ENCODE results near the gene URB1. TPM values are rescaled to one million over a fixed set of nuclear protein-coding genes. Genes with fewer than 3 reads are reported as not detected.
"Not testable (repeated sequence)": the region's sequence is repeated elsewhere in the genome, so short reads cannot be mapped to it uniquely, and the experiment has no call there.

URB1 gene
- polyA plus RNA-seq, 4 donors = 10.2 to 13.8 (median 11.8) TPM

GRCh38 chr21:32300117-32300681, 92.6 kb downstream of the URB1 start:
- DNase-seq (ENCODE audit: low read depth in 4 of 4, low spot score in 3 of 4) = no peak

- no peak for DNase-seq (ENCODE audit: low read depth in 4 of 4, low spot score in 3 of 4)
Observed at GRCh38 chr21:32299695-32300094, 93.1 kb downstream of the URB1 start.

GRCh38 chr21:32298658-32299081, 94.1 kb downstream of the URB1 start, which contains the start of gene MRAP:
Gene MRAP, plus strand, starts transcription at chr21:32298855. Its CDS starts 117 bp downstream, at chr21:32298972.
- no peak for DNase-seq (ENCODE audit: low read depth in 4 of 4, low spot score in 3 of 4)

- no peak for DNase-seq (ENCODE audit: low read depth in 4 of 4, low spot score in 3 of 4)
Observed at GRCh38 chr21:32298148-32298559, 94.7 kb downstream of the URB1 start.

GRCh38 chr21:32297449-32297848, 95.4 kb downstream of the URB1 start:
- DNase-seq (ENCODE audit: low read depth in 4 of 4, low spot score in 3 of 4) = no peak

- DNase-seq (ENCODE audit: low read depth in 4 of 4, low spot score in 3 of 4) = no peak
Observed at GRCh38 chr21:32285476-32285875, 107.3 kb downstream of the URB1 start.

- no peak for DNase-seq (ENCODE audit: low read depth in 4 of 4, low spot score in 3 of 4)
Observed at GRCh38 chr21:32282992-32283391, 109.8 kb downstream of the URB1 start.

GRCh38 chr21:32281531-32281930, 111.3 kb downstream of the URB1 start:
- no peak for DNase-seq (ENCODE audit: low read depth in 4 of 4, low spot score in 3 of 4)

GRCh38 chr21:32279377-32279680, 113.5 kb downstream of the URB1 start:
- DNase-seq (ENCODE audit: low read depth in 4 of 4, low spot score in 3 of 4) = no peak

GRCh38 chr21:32278518-32279376, 114.1 kb downstream of the URB1 start, which contains the start of gene MIS18A:
Gene MIS18A, minus strand, starts transcription at chr21:32279049. Its CDS starts 35 bp downstream, at chr21:32279014.
- peak; percentile 83 to 91 (median 90) for DNase-seq (ENCODE audit: low read depth in 4 of 4, low spot score in 3 of 4)

GRCh38 chr21:32278103-32278502, 114.7 kb downstream of the URB1 start:
- DNase-seq (ENCODE audit: low read depth in 4 of 4, low spot score in 3 of 4) = no peak

- no peak for DNase-seq (ENCODE audit: low read depth in 4 of 4, low spot score in 3 of 4)
Observed at GRCh38 chr21:32276671-32277070, 116.1 kb downstream of the URB1 start.

- DNase-seq (ENCODE audit: low read depth in 4 of 4, low spot score in 3 of 4) = no peak
Observed at GRCh38 chr21:32270748-32271147, 122.1 kb downstream of the URB1 start.

GRCh38 chr21:32265321-32265720, 127.5 kb downstream of the URB1 start:
- not testable (repeated sequence) for DNase-seq (ENCODE audit: low read depth in 4 of 4, low spot score in 3 of 4)

- DNase-seq (ENCODE audit: low read depth in 4 of 4, low spot score in 3 of 4) = no peak
Observed at GRCh38 chr21:32261929-32262328, 130.9 kb downstream of the URB1 start.

Other genes with a start within 250 kb of the URB1 start
- gene MIS18A, start 114.0 kb downstream of the URB1 start, polyA plus RNA-seq (ENCODE audit: insufficient read length in 4 of 4) = 10 to 100 TPM; 17.3 to 28.0 (median 26.5) TPM
- gene MRAP, start 94.2 kb downstream of the URB1 start, polyA plus RNA-seq (ENCODE audit: insufficient read length in 4 of 4) = under 1 TPM in 1 of 4 donors, not detected in 3; 0.35 TPM
- gene EVA1C, start 19.7 kb upstream of the URB1 start, polyA plus RNA-seq (ENCODE audit: insufficient read length in 4 of 4) = 1 to 10 TPM; 1.3 to 3.9 (median 2.4) TPM
- 1 to 10 TPM in 3 of 4 donors, under 1 TPM in 1; 0.60 to 2.6 (median 2.0) TPM for gene TCP10L, start 192.5 kb upstream of the URB1 start, polyA plus RNA-seq (ENCODE audit: insufficient read length in 4 of 4)
- 10 to 100 TPM; 39.5 to 81.1 (median 65.7) TPM for gene CFAP298, start 219.4 kb upstream of the URB1 start, polyA plus RNA-seq (ENCODE audit: insufficient read length in 4 of 4)

All from left renal pelvis (tissue), 4 donors.